ENCODE data around the gene MTERF4.

DNA sequence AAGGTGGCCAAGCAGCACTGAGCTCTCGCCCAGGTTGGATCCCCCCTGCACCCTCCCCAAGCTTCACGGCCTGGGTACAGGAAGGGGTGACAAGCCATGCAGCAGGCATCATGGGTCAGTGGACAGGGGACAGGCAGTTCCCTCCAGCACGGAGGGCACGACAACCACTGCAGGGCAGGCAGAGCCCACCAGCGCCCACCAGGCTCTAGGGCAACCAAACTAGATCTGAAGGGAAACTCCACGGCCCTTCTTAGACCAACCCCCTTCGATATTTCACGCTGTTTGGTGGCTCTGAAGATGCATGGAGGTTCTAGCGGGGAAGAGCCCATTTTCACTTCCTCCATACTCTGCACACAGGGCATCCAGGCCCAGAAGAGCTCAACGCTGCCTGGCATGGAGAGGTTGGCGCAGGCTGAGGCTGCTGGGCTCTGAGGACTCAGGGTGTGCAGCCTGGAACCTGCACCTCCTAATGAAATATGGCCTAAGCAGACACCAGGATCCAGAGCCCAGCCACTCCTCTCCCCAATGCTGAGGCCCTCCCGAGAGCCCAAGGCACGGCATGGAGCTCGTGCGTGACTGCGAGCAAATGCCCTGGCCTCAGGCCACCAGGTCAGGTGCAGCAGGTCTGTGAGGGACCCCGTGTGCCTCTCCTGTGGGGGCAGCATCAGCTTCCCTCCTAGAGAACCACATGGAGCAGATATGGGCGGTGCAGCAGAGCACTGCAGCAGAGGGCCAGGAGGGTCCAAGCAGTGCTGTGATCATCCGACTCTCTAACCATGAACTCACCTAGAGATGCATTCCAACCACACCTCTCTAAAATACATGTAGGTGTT is 8.7 kb upstream of the MTERF4 start:
- no peak for TF ChIP-seq POLR2A (IDR thresholded peaks at IDR 0.05)
- TF ChIP-seq, protein P1, sequence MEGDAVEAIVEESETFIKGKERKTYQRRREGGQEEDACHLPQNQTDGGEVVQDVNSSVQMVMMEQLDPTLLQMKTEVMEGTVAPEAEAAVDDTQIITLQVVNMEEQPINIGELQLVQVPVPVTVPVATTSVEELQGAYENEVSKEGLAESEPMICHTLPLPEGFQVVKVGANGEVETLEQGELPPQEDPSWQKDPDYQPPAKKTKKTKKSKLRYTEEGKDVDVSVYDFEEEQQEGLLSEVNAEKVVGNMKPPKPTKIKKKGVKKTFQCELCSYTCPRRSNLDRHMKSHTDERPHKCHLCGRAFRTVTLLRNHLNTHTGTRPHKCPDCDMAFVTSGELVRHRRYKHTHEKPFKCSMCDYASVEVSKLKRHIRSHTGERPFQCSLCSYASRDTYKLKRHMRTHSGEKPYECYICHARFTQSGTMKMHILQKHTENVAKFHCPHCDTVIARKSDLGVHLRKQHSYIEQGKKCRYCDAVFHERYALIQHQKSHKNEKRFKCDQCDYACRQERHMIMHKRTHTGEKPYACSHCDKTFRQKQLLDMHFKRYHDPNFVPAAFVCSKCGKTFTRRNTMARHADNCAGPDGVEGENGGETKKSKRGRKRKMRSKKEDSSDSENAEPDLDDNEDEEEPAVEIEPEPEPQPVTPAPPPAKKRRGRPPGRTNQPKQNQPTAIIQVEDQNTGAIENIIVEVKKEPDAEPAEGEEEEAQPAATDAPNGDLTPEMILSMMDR (IDR thresholded peaks at IDR 0.05), result no peak
